RWPE2 (cell line): ENCODE measurements around the gene FIGN.

Experiments used
- ATAC-seq: fragments of 200-7000 bp; cut with Tn5 transposase; 3 replicates; pipeline ENCODE4 v1.9.1; 2021; ENCODE audit warnings: low read depth
- DNase-seq: peaks from one replicate; pipeline ENCODE4 v3.0.0-alpha.2; 2020; ENCODE audit warnings: low spot score
- H3K27ac ChIP-seq: fragments of 450-650 bp; 2 replicates; pipeline ENCODE4 v1.5.1; 2017; ENCODE audit warnings: mild to moderate bottlenecking; ENCODE audit not compliant: poor library complexity, severe bottlenecking
- H3K27me3 ChIP-seq: fragments of 250-450 bp; sonication (Bioruptor Pico); 2 replicates; pipeline ENCODE4 v1.5.1; 2021; ENCODE audit warnings: mild to moderate bottlenecking, moderate library complexity; ENCODE audit not compliant: insufficient read depth, poor library complexity, severe bottlenecking
- H3K36me3 ChIP-seq: fragments of 250-450 bp; sonication (Bioruptor Pico); 2 replicates; pipeline ENCODE4 v1.5.1; 2020; ENCODE audit warnings: low read depth, mild to moderate bottlenecking, moderate library complexity
- H3K4me1 ChIP-seq: fragments of 250-450 bp; sonication (Bioruptor Pico); 2 replicates; pipeline ENCODE4 v1.5.1; 2021; ENCODE audit warnings: mild to moderate bottlenecking, moderate library complexity; ENCODE audit not compliant: insufficient read depth, poor library complexity, severe bottlenecking
- H3K4me3 ChIP-seq: fragments of 250-450 bp; sonication (Bioruptor Pico); 2 replicates; pipeline ENCODE4 v1.5.1; 2021; ENCODE audit warnings: mild to moderate bottlenecking, moderate library complexity; ENCODE audit not compliant: severe bottlenecking
- H3K9me3 ChIP-seq: fragments of 250-450 bp; sonication (Bioruptor Pico); 2 replicates; pipeline ENCODE4 v1.5.1; 2021; ENCODE audit warnings: mild to moderate bottlenecking, moderate library complexity; ENCODE audit not compliant: severe bottlenecking
- CTCF ChIP-seq: fragments of 450-650 bp; IDR thresholded peaks from one replicate; pipeline ENCODE4 v1.5.1; 2017; ENCODE audit warnings: mild to moderate bottlenecking, moderate library complexity; ENCODE audit not compliant: poor library complexity, severe bottlenecking

FIGN gene

GRCh38 chr2:163713534-163714311 lies 22.1 kb downstream of the FIGN start:
- H3K27ac ChIP-seq = no peak overlapping the region
- no peak for TF ChIP-seq CTCF
- H3K27me3 ChIP-seq = no peaks in the 10 kb centered on the region
- ATAC-seq (no peak), DNase-seq (no peak)
- no peaks in the 10 kb centered on the region for H3K36me3 ChIP-seq
- H3K4me1 ChIP-seq = peaks cover 5% of the 10 kb centered on the region
- no peak overlapping the region for H3K4me3 ChIP-seq
- no peaks in the 10 kb centered on the region for H3K9me3 ChIP-seq

DNA sequence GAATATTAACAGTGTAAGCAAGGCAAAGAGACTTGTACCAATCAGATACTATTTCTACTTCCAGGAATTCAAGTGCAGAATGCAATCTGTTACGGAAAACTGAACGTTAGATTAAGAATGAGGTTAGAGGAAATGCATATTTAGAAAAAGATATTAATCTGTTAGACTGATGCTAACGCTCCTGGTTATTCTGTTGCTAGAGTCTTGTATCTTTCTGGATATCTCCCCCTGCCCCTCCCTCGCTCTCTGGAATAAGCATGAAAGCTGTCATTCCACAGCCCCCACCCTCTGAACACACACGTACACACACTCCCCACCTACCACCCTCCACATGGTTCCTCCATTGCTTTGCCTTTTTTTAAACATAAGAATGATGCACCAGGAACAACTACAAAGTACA lies 24.1 kb downstream of the FIGN start:
- Histone ChIP-seq H3K9me3 (no peaks in the 10 kb centered on the region), H3K27ac (no peak overlapping the region), H3K4me3 (no peak overlapping the region), H3K4me1 (no peaks in the 10 kb centered on the region), H3K27me3 (no peaks in the 10 kb centered on the region), H3K36me3 (no peaks in the 10 kb centered on the region)
- no peak for TF ChIP-seq CTCF
- no peak for ATAC-seq
- DNase-seq = no peak

GRCh38 chr2:163711258-163711657 lies 24.6 kb downstream of the FIGN start:
- no peak for DNase-seq
- Histone ChIP-seq H3K27me3 (no peaks in the 10 kb centered on the region), H3K4me1 (no peaks in the 10 kb centered on the region), H3K36me3 (no peaks in the 10 kb centered on the region), H3K4me3 (no peak overlapping the region), H3K9me3 (no peaks in the 10 kb centered on the region), H3K27ac (no peak overlapping the region)
- TF ChIP-seq CTCF = no peak
- ATAC-seq = no peak

DNA sequence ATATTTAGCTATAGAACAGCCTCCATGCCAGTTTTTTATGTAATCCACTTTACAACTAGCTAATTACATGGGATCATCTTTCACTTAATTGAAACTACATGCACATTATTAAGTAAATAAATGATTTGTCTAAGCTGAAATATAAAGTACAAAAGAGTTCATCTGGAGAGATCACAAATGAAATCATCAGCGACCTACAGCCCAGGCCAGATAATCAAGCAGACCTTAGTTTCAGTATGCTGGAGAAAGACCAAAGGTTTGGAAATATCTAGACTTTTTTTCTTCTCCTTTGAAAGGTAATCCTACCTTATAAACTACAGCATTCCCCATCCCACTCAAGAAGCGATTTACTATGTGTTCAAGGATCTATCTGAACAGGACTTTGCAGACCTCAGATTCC lies 26.5 kb downstream of the FIGN start:
- DNase-seq = no peak
- ATAC-seq = no peak
- no peak for TF ChIP-seq CTCF
- H3K4me3 ChIP-seq = no peak overlapping the region
- H3K27ac ChIP-seq = no peak overlapping the region
- no peaks in the 10 kb centered on the region for H3K27me3 ChIP-seq
- no peaks in the 10 kb centered on the region for H3K9me3 ChIP-seq
- no peaks in the 10 kb centered on the region for H3K36me3 ChIP-seq
- H3K4me1 ChIP-seq = no peaks in the 10 kb centered on the region

GRCh38 chr2:163708265-163708664 lies 27.5 kb downstream of the FIGN start:
- Histone ChIP-seq H3K4me1 (no peaks in the 10 kb centered on the region), H3K27ac (no peak overlapping the region), H3K36me3 (no peaks in the 10 kb centered on the region), H3K9me3 (no peaks in the 10 kb centered on the region), H3K27me3 (no peaks in the 10 kb centered on the region), H3K4me3 (no peak overlapping the region)
- TF ChIP-seq CTCF = no peak
- no peak for ATAC-seq
- no peak for DNase-seq
